Measurements from ENCODE around the gene CIROP.

DNA sequence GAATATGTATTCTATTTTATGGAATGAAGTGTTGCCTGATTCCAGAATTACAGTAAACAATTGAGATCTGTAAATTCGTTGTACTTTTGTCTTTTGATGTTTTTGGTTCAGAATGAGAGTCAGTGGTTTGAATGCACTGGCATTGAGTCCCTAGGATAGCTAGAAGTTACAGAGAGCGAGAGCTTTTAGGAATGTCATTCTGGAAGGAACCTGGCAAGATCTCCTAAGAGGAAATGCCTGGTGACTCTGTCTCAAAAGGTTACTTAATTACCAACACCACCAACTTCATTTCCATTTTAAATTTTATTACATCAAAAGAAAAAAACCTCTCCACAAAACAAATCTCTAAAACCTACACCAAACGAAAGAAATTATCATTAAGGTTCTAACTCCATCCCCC, 20.2 kb upstream of the CIROP start:
- no peak for TF ChIP-seq POLR2A (IDR thresholded peaks at IDR 0.05)
- TF ChIP-seq, protein P1, sequence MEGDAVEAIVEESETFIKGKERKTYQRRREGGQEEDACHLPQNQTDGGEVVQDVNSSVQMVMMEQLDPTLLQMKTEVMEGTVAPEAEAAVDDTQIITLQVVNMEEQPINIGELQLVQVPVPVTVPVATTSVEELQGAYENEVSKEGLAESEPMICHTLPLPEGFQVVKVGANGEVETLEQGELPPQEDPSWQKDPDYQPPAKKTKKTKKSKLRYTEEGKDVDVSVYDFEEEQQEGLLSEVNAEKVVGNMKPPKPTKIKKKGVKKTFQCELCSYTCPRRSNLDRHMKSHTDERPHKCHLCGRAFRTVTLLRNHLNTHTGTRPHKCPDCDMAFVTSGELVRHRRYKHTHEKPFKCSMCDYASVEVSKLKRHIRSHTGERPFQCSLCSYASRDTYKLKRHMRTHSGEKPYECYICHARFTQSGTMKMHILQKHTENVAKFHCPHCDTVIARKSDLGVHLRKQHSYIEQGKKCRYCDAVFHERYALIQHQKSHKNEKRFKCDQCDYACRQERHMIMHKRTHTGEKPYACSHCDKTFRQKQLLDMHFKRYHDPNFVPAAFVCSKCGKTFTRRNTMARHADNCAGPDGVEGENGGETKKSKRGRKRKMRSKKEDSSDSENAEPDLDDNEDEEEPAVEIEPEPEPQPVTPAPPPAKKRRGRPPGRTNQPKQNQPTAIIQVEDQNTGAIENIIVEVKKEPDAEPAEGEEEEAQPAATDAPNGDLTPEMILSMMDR (IDR thresholded peaks at IDR 0.05), result no peak

Measured in Peyer's patch (tissue), 4 donors.